ENCODE measurements around the gene TBX22. TPM values are rescaled to one million over a fixed set of nuclear protein-coding genes. Genes with fewer than 3 reads are reported as not detected.
"Not testable (repeated sequence)": the region's sequence is repeated elsewhere in the genome, so short reads cannot be mapped to it uniquely, and the experiment has no call there.

The TBX22 gene
- total and polyA plus RNA-seq, 12 donors: 0.03 TPM; not detected in 11

- Histone ChIP-seq H3K9me3 (no peaks in the 10 kb centered on the region), H3K4me3 (no peak overlapping the region), H3K27me3 (peaks cover 0 to 18% (median 0%) of the 10 kb centered on the region in 7 donors), H3K27ac (no peak overlapping the region), H3K36me3 (no peaks in the 10 kb centered on the region), H3K4me1 (no peaks in the 10 kb centered on the region)
- DNase-seq (no peak), ATAC-seq (no peak)
- intact Hi-C loops (cut with DNase I): no loop called here
- 80 to 88% methylated on average over 3 of the region's 3 CpGs for WGBS, 2 donors
- TF ChIP-seq CTCF (IDR thresholded peaks at IDR 0.05): no peak
Observed at GRCh38 chrX:80026116-80026515, 11.6 kb downstream of the TBX22 start.

GRCh38 chrX:80066156-80066555 is 51.6 kb downstream of the TBX22 start:
- H3K36me3 ChIP-seq; ATAC-seq; DNase-seq; intact Hi-C loops (cut with DNase I); H3K27me3 ChIP-seq; H3K27ac ChIP-seq; H3K4me1 ChIP-seq; H3K4me3 ChIP-seq: not testable (repeated sequence)
- 73 to 77% methylated on average over 6 of the region's 6 CpGs for WGBS, 2 donors
- peaks cover 0 to 56% (median 7%) of the 10 kb centered on the region in 11 donors for H3K9me3 ChIP-seq

DNA sequence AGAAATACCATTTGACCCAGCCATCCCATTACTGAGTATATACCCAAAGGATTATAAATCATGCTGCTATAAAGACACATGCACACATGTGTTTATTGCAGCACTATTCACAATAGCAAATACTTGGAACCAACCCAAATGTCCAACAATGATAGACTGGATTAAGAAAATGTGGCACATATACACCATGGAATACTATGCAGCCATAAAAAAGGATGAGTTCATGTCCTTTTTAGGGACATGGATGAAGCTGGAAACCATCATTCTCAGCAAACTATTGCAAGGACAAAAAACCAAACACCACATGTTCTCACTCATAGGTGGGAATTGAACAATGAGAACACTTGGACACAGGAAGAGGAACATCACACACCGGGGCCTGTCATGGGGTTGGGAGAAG is 61.1 kb downstream of the TBX22 start:
- H3K9me3 ChIP-seq: peaks cover 0 to 25% (median 0%) of the 10 kb centered on the region in 11 donors
- not testable (repeated sequence) for ATAC-seq, H3K36me3 ChIP-seq, DNase-seq, H3K27ac ChIP-seq, H3K27me3 ChIP-seq, H3K4me1 ChIP-seq, H3K4me3 ChIP-seq
- 88 to 92% methylated on average over 1 of the region's 1 CpG for WGBS, 2 donors
- intact Hi-C loops (cut with DNase I): loop anchor here in 1 of 10 donors (10.0 kb wide), 1 partner anchor 61 kb away; the partner anchor contains the start of gene TBX22

Measured in heart right ventricle (tissue), 16 donors.